ENCODE data around the gene LYPD4.

- TF ChIP-seq, protein P1, sequence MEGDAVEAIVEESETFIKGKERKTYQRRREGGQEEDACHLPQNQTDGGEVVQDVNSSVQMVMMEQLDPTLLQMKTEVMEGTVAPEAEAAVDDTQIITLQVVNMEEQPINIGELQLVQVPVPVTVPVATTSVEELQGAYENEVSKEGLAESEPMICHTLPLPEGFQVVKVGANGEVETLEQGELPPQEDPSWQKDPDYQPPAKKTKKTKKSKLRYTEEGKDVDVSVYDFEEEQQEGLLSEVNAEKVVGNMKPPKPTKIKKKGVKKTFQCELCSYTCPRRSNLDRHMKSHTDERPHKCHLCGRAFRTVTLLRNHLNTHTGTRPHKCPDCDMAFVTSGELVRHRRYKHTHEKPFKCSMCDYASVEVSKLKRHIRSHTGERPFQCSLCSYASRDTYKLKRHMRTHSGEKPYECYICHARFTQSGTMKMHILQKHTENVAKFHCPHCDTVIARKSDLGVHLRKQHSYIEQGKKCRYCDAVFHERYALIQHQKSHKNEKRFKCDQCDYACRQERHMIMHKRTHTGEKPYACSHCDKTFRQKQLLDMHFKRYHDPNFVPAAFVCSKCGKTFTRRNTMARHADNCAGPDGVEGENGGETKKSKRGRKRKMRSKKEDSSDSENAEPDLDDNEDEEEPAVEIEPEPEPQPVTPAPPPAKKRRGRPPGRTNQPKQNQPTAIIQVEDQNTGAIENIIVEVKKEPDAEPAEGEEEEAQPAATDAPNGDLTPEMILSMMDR (IDR thresholded peaks at IDR 0.05; ENCODE audit: borderline replicate concordance, extremely low read depth, low read length, poor library complexity, severe bottlenecking), result no peak
- TF ChIP-seq EZH2 (IDR thresholded peaks at IDR 0.05; ENCODE audit: borderline replicate concordance, low read depth, low read length, severe bottlenecking), result no peak
Observed at GRCh38 chr19:41879670-41880328, 35.3 kb upstream of the LYPD4 start.

All from DND-41 (cell line).